ENCODE measurements around the gene GUK1. TPM values are rescaled to one million over a fixed set of nuclear protein-coding genes. Genes with fewer than 3 reads are reported as not detected.

Gene GUK1
- polyA plus RNA-seq, 1 experiment: 373 TPM

GRCh38 chr1:228101994-228102790, 37.9 kb upstream of the GUK1 start:
- Histone ChIP-seq H3K4me3 (ENCODE audit: low read depth, low read length) (peak overlapping the region; percentile 97), H3K36me3 (ENCODE audit: control insufficient read depth, insufficient read depth, low read length) (peaks cover 33% of the 10 kb centered on the region), H3K27me3 (ENCODE audit: control insufficient read depth, insufficient read depth, low read length) (no peaks in the 10 kb centered on the region)
- POLR2A ChIA-PET: no interaction called here
- TF ChIP-seq CTCF (IDR thresholded peaks at IDR 0.05; ENCODE audit: insufficient read depth, low read depth, low read length): peak; percentile 32; the same call in 1 of the 2 replicates
- DNase-seq (ENCODE audit: low read depth): no peak
- CTCF ChIA-PET: interaction anchor here (0.7 kb wide), 1 partner anchor 98 kb away, joined by 3 read pairs; no protein-coding TSS in a partner anchor

- DNase-seq (ENCODE audit: low read depth): peak; percentile 39
- CTCF ChIA-PET: no interaction called here
- Histone ChIP-seq H3K4me3 (ENCODE audit: low read depth, low read length) (peak within 1 kb of the TSS; percentile 97), H3K27me3 (ENCODE audit: control insufficient read depth, insufficient read depth, low read length) (no peaks in the 10 kb centered on the region), H3K36me3 (ENCODE audit: control insufficient read depth, insufficient read depth, low read length) (peaks cover 31% of the 10 kb centered on the region)
- no peak for TF ChIP-seq CTCF (IDR thresholded peaks at IDR 0.05; ENCODE audit: insufficient read depth, low read depth, low read length)
- POLR2A ChIA-PET: no interaction called here
Measured at GRCh38 chr1:228102791-228103620, 37.1 kb upstream of the GUK1 start, which contains the start of gene C1orf35. Gene C1orf35 (minus strand): TSS chr1:228103325. CDS start chr1:228103227, 98 bp downstream.

GRCh38 chr1:228104526-228105269, 35.4 kb upstream of the GUK1 start:
- no peak for DNase-seq (ENCODE audit: low read depth)
- TF ChIP-seq CTCF (IDR thresholded peaks at IDR 0.05; ENCODE audit: insufficient read depth, low read depth, low read length): no peak
- peaks cover 19% of the 10 kb centered on the region for H3K36me3 ChIP-seq (ENCODE audit: control insufficient read depth, insufficient read depth, low read length)
- POLR2A ChIA-PET: no interaction called here
- CTCF ChIA-PET: interaction anchor here (0.9 to 2.2 kb wide), 2 partner anchors 14 to 105 kb away, joined by 3 to 5 read pairs; no protein-coding TSS in a partner anchor
- no peaks in the 10 kb centered on the region for H3K27me3 ChIP-seq (ENCODE audit: control insufficient read depth, insufficient read depth, low read length)
- H3K4me3 ChIP-seq (ENCODE audit: low read depth, low read length): no peak overlapping the region

GRCh38 chr1:228105270-228105995, 34.6 kb upstream of the GUK1 start:
- ChIA-PET CTCF (interaction anchor here (0.9 to 2.2 kb wide), 2 partner anchors 15 to 106 kb away, joined by 3 to 5 read pairs; no protein-coding TSS in a partner anchor), POLR2A (no interaction called here)
- H3K4me3 ChIP-seq (ENCODE audit: low read depth, low read length): no peak overlapping the region
- no peak for TF ChIP-seq CTCF (IDR thresholded peaks at IDR 0.05; ENCODE audit: insufficient read depth, low read depth, low read length)
- no peaks in the 10 kb centered on the region for H3K27me3 ChIP-seq (ENCODE audit: control insufficient read depth, insufficient read depth, low read length)
- H3K36me3 ChIP-seq (ENCODE audit: control insufficient read depth, insufficient read depth, low read length): peaks cover 16% of the 10 kb centered on the region
- no peak for DNase-seq (ENCODE audit: low read depth)

Measured in BJ (cell line).